Mesenchymal stem cell (in vitro differentiated cells and primary cell): ENCODE measurements around the gene FXYD6.

ENCODE experiments used
- DNase-seq: peaks from one replicate; pipeline ENCODE4 v3.0.0-alpha.2; 2013
- H2AFZ ChIP-seq: one replicate; pipeline ENCODE4 v1.6.1; 2013; ENCODE audit warnings: low read depth, mild to moderate bottlenecking, control low read depth, inconsistent platforms, low read length, moderate library complexity
- H2AK5ac ChIP-seq: 2 replicates; pipeline ENCODE4 v1.6.1; 2013; ENCODE audit warnings: low read length, moderate library complexity, mild to moderate bottlenecking, inconsistent platforms; ENCODE audit not compliant: severe bottlenecking
- H2BK120ac ChIP-seq: one replicate; pipeline ENCODE4 v1.6.1; 2013; ENCODE audit warnings: low read depth, mild to moderate bottlenecking, inconsistent platforms, low read length, moderate library complexity
- H2BK12ac ChIP-seq, 2 experiments: one replicate each; pipeline ENCODE4 v1.6.1; 2013; ENCODE audit warnings: inconsistent platforms in 2 of 2, low read length in 2 of 2, mild to moderate bottlenecking in 2 of 2, moderate library complexity in 2 of 2, control low read depth in 1 of 2
- H2BK15ac ChIP-seq: one replicate; pipeline ENCODE4 v1.6.1; 2013; ENCODE audit warnings: mild to moderate bottlenecking, low read depth, inconsistent platforms; ENCODE audit not compliant: poor library complexity, severe bottlenecking
- H2BK5ac ChIP-seq: 2 replicates; pipeline ENCODE4 v1.6.1; 2013; ENCODE audit warnings: low read depth, mild to moderate bottlenecking, low read length, control low read depth, inconsistent platforms; ENCODE audit not compliant: poor library complexity, severe bottlenecking
- H3K14ac ChIP-seq, 2 experiments: one replicate each; pipeline ENCODE4 v1.6.1; 2013; ENCODE audit warnings: inconsistent platforms in 2 of 2, low read length in 2 of 2, control low read depth in 1 of 2, mild to moderate bottlenecking in 1 of 2, moderate library complexity in 1 of 2
- H3K18ac ChIP-seq, 2 experiments: one replicate each; pipeline ENCODE4 v1.6.1; 2013; ENCODE audit warnings: inconsistent platforms in 2 of 2, low read length in 2 of 2, control low read depth in 1 of 2, low read depth in 1 of 2, mild to moderate bottlenecking in 1 of 2
- H3K23ac ChIP-seq, 2 experiments: one replicate each; pipeline ENCODE4 v1.6.1; 2013; ENCODE audit warnings: inconsistent platforms in 2 of 2, low read length in 2 of 2, mild to moderate bottlenecking in 2 of 2, moderate library complexity in 2 of 2, control low read depth in 1 of 2
- H3K27ac ChIP-seq: 2 replicates; pipeline ENCODE4 v1.5.1; 2013; ENCODE audit warnings: mild to moderate bottlenecking, moderate library complexity, low read length, control low read depth, inconsistent platforms; ENCODE audit not compliant: poor library complexity, severe bottlenecking
- H3K27me3 ChIP-seq, 2 experiments: 2 replicates each; pipeline versions ENCODE4 v1.6.1 to v1.7.0; 2013; ENCODE audit warnings: low read length in 2 of 2, mild to moderate bottlenecking in 2 of 2, moderate library complexity in 2 of 2, control low read depth in 1 of 2, inconsistent platforms in 1 of 2; ENCODE audit not compliant: control insufficient read depth in 1 of 2, insufficient read depth in 1 of 2
- H3K36me3 ChIP-seq, 2 experiments: 2 replicates each; pipeline versions ENCODE4 v1.6.1 to v1.7.0; 2013; ENCODE audit warnings: low read length in 2 of 2, control low read depth in 1 of 2, inconsistent platforms in 1 of 2, low read depth in 1 of 2, mild to moderate bottlenecking in 1 of 2; ENCODE audit not compliant: insufficient read depth in 2 of 2, control insufficient read depth in 1 of 2
- H3K4ac ChIP-seq, 2 experiments: one replicate each; pipeline ENCODE4 v1.6.1; 2013; ENCODE audit warnings: inconsistent platforms in 2 of 2, low read length in 2 of 2, mild to moderate bottlenecking in 2 of 2, moderate library complexity in 2 of 2, control low read depth in 1 of 2, low read depth in 1 of 2
- H3K4me1 ChIP-seq: 2 replicates; pipeline ENCODE4 v1.6.1; 2013; ENCODE audit warnings: low read depth, low read length, control low read depth; ENCODE audit not compliant: control insufficient read depth, insufficient read depth
- H3K4me2 ChIP-seq: 2 replicates; pipeline ENCODE4 v1.6.1; 2013; ENCODE audit warnings: low read length, mild to moderate bottlenecking, inconsistent platforms; ENCODE audit not compliant: poor library complexity, severe bottlenecking
- H3K4me3 ChIP-seq, 2 experiments: 2 replicates each; pipeline versions ENCODE4 v1.5.1 to v1.7.0; 2013; ENCODE audit warnings: low read length in 2 of 2, mild to moderate bottlenecking in 2 of 2, control low read depth in 1 of 2, low read depth in 1 of 2; ENCODE audit not compliant: insufficient read depth in 1 of 2
- H3K79me1 ChIP-seq: replicated peaks from 2 replicates; pipeline ENCODE4 v1.6.1; 2013; ENCODE audit warnings: mild to moderate bottlenecking, control low read depth, low read length, inconsistent platforms; ENCODE audit not compliant: poor library complexity, severe bottlenecking
- H3K9ac ChIP-seq: 2 replicates; pipeline ENCODE4 v1.7.0; 2013; ENCODE audit warnings: mild to moderate bottlenecking, low read length, moderate library complexity
- H3K9me3 ChIP-seq: 2 replicates; pipeline ENCODE4 v1.7.0; 2013; ENCODE audit warnings: mild to moderate bottlenecking, low read length; ENCODE audit not compliant: control insufficient read depth
- H4K8ac ChIP-seq: one replicate; pipeline ENCODE4 v1.6.1; 2013; ENCODE audit warnings: inconsistent platforms, mild to moderate bottlenecking, low read length, moderate library complexity
- H4K91ac ChIP-seq: one replicate; pipeline ENCODE4 v1.6.1; 2013; ENCODE audit warnings: mild to moderate bottlenecking, low read length, inconsistent platforms
- WGBS: methylation state at CpG from one replicate; pipeline ENCODE4 v1.1.7; 2013; ENCODE audit warnings: mixed read lengths; 5-methylcytosine and 5-hydroxymethylcytosine counted together

The FXYD6 gene

GRCh38 chr11:117924631-117925170 lies 48.2 kb upstream of the FXYD6 start:
- Histone ChIP-seq H2AK5ac (no peak overlapping the region), H3K4me3 (no peak overlapping the region), H3K18ac (no peak overlapping the region), H3K4me1 (no peaks in the 10 kb centered on the region), H3K9me3 (no peaks in the 10 kb centered on the region), H2AFZ (no peak overlapping the region), H3K9ac (no peak overlapping the region), H3K4me2 (no peak overlapping the region), H2BK120ac (no peak overlapping the region), H2BK15ac (no peak overlapping the region), H2BK5ac (no peak overlapping the region), H4K8ac (no peak overlapping the region), H3K79me1 (no peaks in the 10 kb centered on the region), H3K36me3 (no peaks in the 10 kb centered on the region), H3K27me3 (peaks cover 26 to 76% of the 10 kb centered on the region in 2 experiments), H3K27ac (no peak overlapping the region), H3K4ac (no peak overlapping the region), H2BK12ac (no peak overlapping the region), H3K23ac (peak overlapping the region in 1 of 2 experiments; percentile 62), H4K91ac (no peak overlapping the region), H3K14ac (peak overlapping the region in 1 of 2 experiments; percentile 46)
- DNase-seq = no peak
- WGBS = 84% methylated on average over 11 of the region's 11 CpGs

- Histone ChIP-seq H2BK5ac (no peak overlapping the region), H3K4me3 (no peak overlapping the region), H3K9ac (no peak overlapping the region), H2AFZ (no peak overlapping the region), H3K4me2 (no peak overlapping the region), H2BK12ac (no peak overlapping the region), H3K27me3 (peaks cover 23 to 75% of the 10 kb centered on the region in 2 experiments), H2BK15ac (no peak overlapping the region), H3K18ac (no peak overlapping the region), H3K4me1 (peaks cover 2% of the 10 kb centered on the region), H2BK120ac (no peak overlapping the region), H2AK5ac (no peak overlapping the region), H3K4ac (no peak overlapping the region), H4K8ac (no peak overlapping the region), H3K23ac (no peak overlapping the region), H3K79me1 (no peaks in the 10 kb centered on the region), H3K9me3 (no peaks in the 10 kb centered on the region), H3K27ac (no peak overlapping the region), H3K14ac (no peak overlapping the region), H3K36me3 (no peaks in the 10 kb centered on the region), H4K91ac (no peak overlapping the region)
- no peak for DNase-seq
- WGBS = 85% methylated on average over 5 of the region's 7 CpGs
Observed at GRCh38 chr11:117923773-117924172, 47.3 kb upstream of the FXYD6 start.

GRCh38 chr11:117923275-117923674 lies 46.8 kb upstream of the FXYD6 start:
- H2BK15ac ChIP-seq = no peak overlapping the region
- no peak overlapping the region for H2BK120ac ChIP-seq
- no peak overlapping the region for H2AFZ ChIP-seq
- H2BK5ac ChIP-seq = no peak overlapping the region
- H4K91ac ChIP-seq = no peak overlapping the region
- H3K9me3 ChIP-seq = no peaks in the 10 kb centered on the region
- no peaks in the 10 kb centered on the region for H3K79me1 ChIP-seq
- H2AK5ac ChIP-seq = no peak overlapping the region
- H4K8ac ChIP-seq = no peak overlapping the region
- H3K36me3 ChIP-seq = no peaks in the 10 kb centered on the region
- H3K23ac ChIP-seq = no peak overlapping the region
- no peak overlapping the region for H3K4me3 ChIP-seq
- H3K27ac ChIP-seq = no peak overlapping the region
- no peak for DNase-seq
- H3K4me1 ChIP-seq = peaks cover 2% of the 10 kb centered on the region
- WGBS = 86% methylated on average over 4 of the region's 4 CpGs
- H3K14ac ChIP-seq = no peak overlapping the region
- no peak overlapping the region for H3K4ac ChIP-seq
- H2BK12ac ChIP-seq = no peak overlapping the region
- no peak overlapping the region for H3K9ac ChIP-seq
- peaks cover 18 to 75% of the 10 kb centered on the region in 2 experiments for H3K27me3 ChIP-seq
- no peak overlapping the region for H3K18ac ChIP-seq
- H3K4me2 ChIP-seq = no peak overlapping the region

GRCh38 chr11:117921893-117922292 lies 45.4 kb upstream of the FXYD6 start:
- H3K36me3 ChIP-seq = no peaks in the 10 kb centered on the region
- H3K4me3 ChIP-seq = no peak overlapping the region
- no peaks in the 10 kb centered on the region for H3K9me3 ChIP-seq
- no peaks in the 10 kb centered on the region for H3K79me1 ChIP-seq
- no peak overlapping the region for H3K18ac ChIP-seq
- no peak overlapping the region for H3K4ac ChIP-seq
- no peak overlapping the region for H3K4me2 ChIP-seq
- H2BK12ac ChIP-seq = no peak overlapping the region
- no peak overlapping the region for H2BK120ac ChIP-seq
- no peak overlapping the region for H3K23ac ChIP-seq
- no peak overlapping the region for H2AK5ac ChIP-seq
- H3K27ac ChIP-seq = no peak overlapping the region
- DNase-seq = no peak
- 94% methylated on average over 5 of the region's 5 CpGs for WGBS
- no peak overlapping the region for H3K9ac ChIP-seq
- peaks cover 15 to 74% of the 10 kb centered on the region in 2 experiments for H3K27me3 ChIP-seq
- no peak overlapping the region for H2BK5ac ChIP-seq
- H4K8ac ChIP-seq = no peak overlapping the region
- no peak overlapping the region for H2BK15ac ChIP-seq
- no peak overlapping the region for H4K91ac ChIP-seq
- H3K4me1 ChIP-seq = peaks cover 2% of the 10 kb centered on the region
- H3K14ac ChIP-seq = no peak overlapping the region
- H2AFZ ChIP-seq = no peak overlapping the region
